Measurements from ENCODE around the gene SLC7A1. TPM values are rescaled to one million over a fixed set of nuclear protein-coding genes. Genes with fewer than 3 reads are reported as not detected.

SLC7A1 gene
- total and polyA plus RNA-seq, 2 of the 8 experiments (the other 6 are each of a cell fraction or from before 2014, with no cell fraction given), result 26.8 to 114 TPM

DNA sequence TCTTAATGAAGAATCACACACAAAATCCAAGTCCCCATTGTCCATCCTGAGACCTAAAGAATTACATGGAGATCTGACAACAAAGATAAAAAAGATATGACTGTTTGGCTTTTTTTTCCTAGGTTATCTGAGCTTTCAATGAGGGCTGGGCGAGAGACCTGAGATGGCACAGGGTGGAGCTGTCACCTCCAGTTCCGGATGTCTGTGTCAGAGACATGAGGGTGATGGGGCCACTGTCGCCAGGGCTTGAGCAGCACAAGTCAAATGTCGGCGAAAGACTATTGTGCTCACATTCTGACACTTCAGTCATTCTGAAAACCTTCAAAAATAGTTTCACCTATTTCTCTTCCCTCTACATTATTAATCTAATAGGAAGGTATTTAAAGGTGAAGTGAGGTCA lies 65.7 kb downstream of the SLC7A1 start:
- H3K4me1 ChIP-seq (replicated peaks in 1 of 4; ENCODE audit: control insufficient read depth in 3 of 4, insufficient read depth in 4 of 4, low read length in 3 of 4), result no peaks in the 10 kb centered on the region
- H2BK12ac ChIP-seq (ENCODE audit: low read depth, low read length), result no peak overlapping the region
- no peaks in the 10 kb centered on the region for H3K23me2 ChIP-seq (ENCODE audit: low read depth, low read length)
- no peak overlapping the region for H2BK120ac ChIP-seq (replicated peaks; ENCODE audit: low read depth, low read length)
- no peak overlapping the region for H2AK5ac ChIP-seq (ENCODE audit: low read depth, low read length)
- H3K27ac ChIP-seq (ENCODE audit: low read depth, low read length), result no peak overlapping the region
- H3K4me3 ChIP-seq (ENCODE audit: extremely low read depth in 1 of 4, insufficient read depth in 2 of 4, low read depth in 3 of 4, low read length in 4 of 4), result no peak overlapping the region
- H2BK20ac ChIP-seq (ENCODE audit: low read length), result no peak overlapping the region
- no peak for DNase-seq (ENCODE audit: low read depth in 1 of 2, low spot score in 2 of 2)
- no peak overlapping the region for H4K8ac ChIP-seq (ENCODE audit: extremely low read depth, insufficient read depth, low read length)
- no peak overlapping the region for H4K5ac ChIP-seq (ENCODE audit: insufficient read length, low read depth, low read length)
- no peak overlapping the region for H3K14ac ChIP-seq (ENCODE audit: insufficient read length)
- H3K23ac ChIP-seq (ENCODE audit: insufficient read length), result no peak overlapping the region
- H2BK5ac ChIP-seq (ENCODE audit: low read depth, low read length), result no peak overlapping the region
- H3K79me1 ChIP-seq (ENCODE audit: low read depth, low read length), result peaks cover 9% of the 10 kb centered on the region; the same call in 1 of the 2 replicates
- no peak overlapping the region for H3K9ac ChIP-seq (replicated peaks in 1 of 4; ENCODE audit: extremely low read depth in 1 of 4, low read depth in 3 of 4, low read length in 3 of 4)
- no peaks in the 10 kb centered on the region for H3K27me3 ChIP-seq (replicated peaks in 1 of 4; ENCODE audit: control insufficient read depth in 3 of 4, extremely low read depth in 1 of 4, insufficient read depth in 3 of 4, low read length in 3 of 4)
- H3K4me2 ChIP-seq (ENCODE audit: insufficient read depth in 1 of 2, low read depth in 2 of 2, low read length in 2 of 2), result no peak overlapping the region
- H2AFZ ChIP-seq (ENCODE audit: low read length), result no peak overlapping the region
- FAIRE-seq, result no peak
- peaks cover 0 to 13% of the 10 kb centered on the region in 2 experiments; a peak in 1 of 4 replicates for H3K79me2 ChIP-seq (ENCODE audit: control insufficient read depth in 1 of 2, insufficient read depth in 2 of 2, low read length in 2 of 2)
- 89% methylated on average over 5 of the region's 5 CpGs; no CpG with 5 or more reads in 1 of the 2 experiments for WGBS, 2 experiments (ENCODE audit: extremely low coverage in 1 of 2, insufficient coverage in 1 of 2, insufficient read length in 1 of 2, insufficient replicate concordance in 2 of 2, low coverage in 1 of 2, low lambda C conversion rate in 2 of 2, missing lambda C conversion rate in 1 of 2)
- peaks cover 8 to 10% of the 10 kb centered on the region in 2 experiments for H4K20me1 ChIP-seq (replicated peaks in 1 of 2; ENCODE audit: control insufficient read depth in 1 of 2, insufficient read depth in 2 of 2, low read length in 2 of 2)
- H3K56ac ChIP-seq (replicated peaks; ENCODE audit: insufficient read length, low read depth, low read length), result no peak overlapping the region
- ChIA-PET CTCF (ENCODE audit: partially characterized antibody) (interaction anchor here (1.1 to 2.5 kb wide), 3 partner anchors 22 to 178 kb away, joined by 5 to 13 read pairs (median 12); no protein-coding TSS in a partner anchor), POLR2A (ENCODE audit: partially characterized antibody) (no interaction called here)
- H3K36me3 ChIP-seq (ENCODE audit: control insufficient read depth in 2 of 4, insufficient read depth in 4 of 4, low read length in 3 of 4), result peaks cover 17 to 77% (median 46%) of the 10 kb centered on the region in 4 experiments
- no peak overlapping the region for H2BK15ac ChIP-seq (ENCODE audit: low read length)
- H3K9me3 ChIP-seq (ENCODE audit: insufficient read depth in 2 of 2, low read depth in 1 of 2, low read length in 1 of 2), result no peaks in the 10 kb centered on the region
- H3K4ac ChIP-seq (replicated peaks; ENCODE audit: insufficient read length, low read depth, low read length), result no peak overlapping the region
- H3K18ac ChIP-seq (ENCODE audit: extremely low read depth, low read length), result no peak overlapping the region
- H4K91ac ChIP-seq (replicated peaks; ENCODE audit: insufficient read length, low read length), result no peak overlapping the region
- TF ChIP-seq SP4 (IDR thresholded peaks at IDR 0.05; ENCODE audit: low read length), result no peak
- no peak for TF ChIP-seq EZH2 (IDR thresholded peaks at IDR 0.05; ENCODE audit: low read depth, low read length, severe bottlenecking)
- no peak for TF ChIP-seq SP2 (IDR thresholded peaks at IDR 0.05; ENCODE audit: low read length)
- TF ChIP-seq SP1 (IDR thresholded peaks at IDR 0.05; ENCODE audit: low read depth, low read length), result no peak
- no peak for TF ChIP-seq RAD21 (IDR thresholded peaks at IDR 0.05 in 1 of 2, conservative IDR thresholded peaks at IDR 0.05 in 1 of 2; ENCODE audit: low read depth in 2 of 2, low read length in 2 of 2)
- TF ChIP-seq KDM1A (IDR thresholded peaks at IDR 0.05; ENCODE audit: borderline replicate concordance, low read length), result no peak
- no peak for TF ChIP-seq CHD2 (IDR thresholded peaks at IDR 0.05; ENCODE audit: low read length)
- TF ChIP-seq YY1 (IDR thresholded peaks at IDR 0.05; ENCODE audit: low read depth, low read length), result no peak
- TF ChIP-seq, protein P1, sequence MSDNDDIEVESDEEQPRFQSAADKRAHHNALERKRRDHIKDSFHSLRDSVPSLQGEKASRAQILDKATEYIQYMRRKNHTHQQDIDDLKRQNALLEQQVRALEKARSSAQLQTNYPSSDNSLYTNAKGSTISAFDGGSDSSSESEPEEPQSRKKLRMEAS (IDR thresholded peaks at IDR 0.05), result no peak
- no peak for TF ChIP-seq RXRA (IDR thresholded peaks at IDR 0.05; ENCODE audit: insufficient read depth, low read depth, low read length)
- no peak for TF ChIP-seq SIRT6 (IDR thresholded peaks at IDR 0.05; ENCODE audit: low read length)
- no peak for TF ChIP-seq SRF (IDR thresholded peaks at IDR 0.05; ENCODE audit: low read depth, low read length)
- TF ChIP-seq BRCA1 (IDR thresholded peaks at IDR 0.05; ENCODE audit: low read depth, low read length), result no peak
- no peak for TF ChIP-seq CREB1 (IDR thresholded peaks at IDR 0.05)
- no peak for TF ChIP-seq TAF7 (optimal IDR thresholded peaks at IDR 0.05; ENCODE audit: borderline replicate concordance, low read depth, low read length)

Data from H1 (cell line).